Pancreas (tissue), 10 donors: Measurements from ENCODE around the gene FOXC1. TPM values are rescaled to one million over a fixed set of nuclear protein-coding genes. Genes with fewer than 3 reads are reported as not detected.

Source experiments
- ATAC-seq, 4 donors: fragments of 200-7000 bp; cut with Tn5 transposase; one replicate each; pipeline versions ENCODE4 v1.8.0 to v1.9.1; 2020; ENCODE audit warnings: mild to moderate bottlenecking in 4 of 4, moderate library complexity in 4 of 4
- DNase-seq, 6 donors: peaks; one replicate each; pipeline ENCODE4 v3.0.0-alpha.2; 2020
- FAIRE-seq: peaks from 2 replicates; lab custom pipeline; 2012; peaks lifted over from hg19 to GRCh38; lab: Jason Lieb, UNC
- H3K27ac ChIP-seq, 4 donors: fragments of 200-600 bp; sonication (generic); 1 replicate in 3 of 4; 2 replicates in 1 of 4; pipeline versions ENCODE4 v1.5.0 to v1.8.0; 2020
- H3K27me3 ChIP-seq, 4 donors: fragments of 200-600 bp; one replicate each; pipeline ENCODE4 v1.8.0; 2021
- H3K36me3 ChIP-seq, 3 donors: fragments of 200-600 bp; sonication (generic) in 1 of 3; one replicate each; pipeline versions ENCODE4 v1.5.0 to v1.8.0; 2020 to 2021
- H3K4me1 ChIP-seq, 3 donors: fragments of 200-600 bp; one replicate each; pipeline ENCODE4 v1.8.0; 2021
- H3K4me3 ChIP-seq, 4 donors: fragments of 200-600 bp; sonication (generic) in 2 of 4; one replicate each; pipeline versions ENCODE4 v1.5.0 to v1.8.0; 2020 to 2021
- H3K9me3 ChIP-seq, 4 donors: fragments of 200-600 bp; one replicate each; pipeline ENCODE4 v1.8.0; 2021
- CTCF ChIP-seq, 4 donors: fragments of 200-600 bp; sonication (generic) in 3 of 4; IDR thresholded peaks; one replicate each; pipeline versions ENCODE4 v1.5.0 to v1.8.0; 2021; ENCODE audit warnings: antibody characterized with exemption in 4 of 4
- WGBS, 2 donors: extraction: QIAGEN DNeasy Blood & Tissue Kit; methylation state at CpG; one replicate each; pipeline ENCODE4 v1.1.7; 2013; 5-methylcytosine and 5-hydroxymethylcytosine counted together
- intact Hi-C, 3 donors: fragments of 100-400 bp; cut with DNase I; formaldehyde crosslinking; loops; one replicate each; pipeline versions ENCODE4 v1.11.1 to v1.14.2; 2022
- polyA plus RNA-seq, 2 donors: library from polyadenylated mRNA; stranded (reverse); fragments of 200-250 nt; gene quantifications; one replicate each; pipeline ENCODE4 v1.2.3, GENCODE V29; 2013
- total RNA-seq, 6 donors: library from RNA; stranded (reverse); fragmentation: NEBNext Ultra II Directional in 4 of 6; extraction: Animal tissue kit (Norgen Biotek cat#: 25700) in 4 of 6; gene quantifications; one replicate each; pipeline versions ENCODE4 v1.2.1 to v1.2.4, GENCODE V29; 2021 to 2023
- donor health status: healthy with polysubstance abuse.
- donor health status: DM: no; HTN: no; CAD: no; lungs with moderate emphysema.
- donor health status: DM: no; HTN: no; CAD: no.
- donor health status: control.
- donor health status: control.
- donor health status: Bipolar disorder and iron deficiency.
- donor health status: DM: yes; HTN: yes; CAD: no.
- donor health status: DM: no; HTN: no; CAD: no.
- donor health status: DM: no; HTN: no; CAD: no.
- donor health status: DM: yes; HTN: yes; CAD: no.

Gene FOXC1
- total and polyA plus RNA-seq, 8 donors = 0.99 to 4.0 (median 2.5) TPM

- no peak for DNase-seq
- H3K4me3 ChIP-seq = no peak overlapping the region
These were observed 18.5 kb upstream of the FOXC1 start for GRCh38 chr6:1591243-1591642.

GRCh38 chr6:1591926-1592325 lies 17.8 kb upstream of the FOXC1 start:
- Histone ChIP-seq H3K36me3 (no peaks in the 10 kb centered on the region), H3K27ac (no peak overlapping the region), H3K4me1 (no peaks in the 10 kb centered on the region), H3K9me3 (no peaks in the 10 kb centered on the region), H3K4me3 (no peak overlapping the region), H3K27me3 (peaks cover 0 to 15% (median 0%) of the 10 kb centered on the region in 4 donors)
- FAIRE-seq = no peak
- intact Hi-C loops = loop anchor here (10.0 kb wide), 3 partner anchors 763 to 1043 kb away; no protein-coding TSS in a partner anchor
- 88 to 91% methylated on average over 6 of the region's 6 CpGs for WGBS, 2 donors
- no peak for TF ChIP-seq CTCF (IDR thresholded peaks at IDR 0.05)
- no peak for ATAC-seq
- no peak for DNase-seq

More at GRCh38 chr6:1591243-1591642, 18.5 kb upstream of the FOXC1 start:
- TF ChIP-seq CTCF (IDR thresholded peaks at IDR 0.05) = no peak
- intact Hi-C loops = loop anchor here (10.0 kb wide), 3 partner anchors 764 to 1044 kb away; no protein-coding TSS in a partner anchor
- 86 to 87% methylated on average over 5 of the region's 5 CpGs for WGBS, 2 donors
- FAIRE-seq = no peak
- no peaks in the 10 kb centered on the region for H3K4me1 ChIP-seq
- H3K27ac ChIP-seq = no peak overlapping the region
- H3K36me3 ChIP-seq = no peaks in the 10 kb centered on the region
- H3K9me3 ChIP-seq = no peaks in the 10 kb centered on the region
- no peak for ATAC-seq
- H3K27me3 ChIP-seq = peaks cover 0 to 15% (median 0%) of the 10 kb centered on the region in 4 donors

GRCh38 chr6:1592852-1593251 lies 16.9 kb upstream of the FOXC1 start:
- WGBS, 2 donors = 79 to 85% methylated on average over 8 of the region's 8 CpGs
- no peak for FAIRE-seq
- ATAC-seq = no peak
- no peaks in the 10 kb centered on the region for H3K4me1 ChIP-seq
- no peak overlapping the region for H3K4me3 ChIP-seq
- intact Hi-C loops = loop anchor here (10.0 kb wide), 3 partner anchors 762 to 1042 kb away; no protein-coding TSS in a partner anchor
- H3K27ac ChIP-seq = no peak overlapping the region
- H3K36me3 ChIP-seq = no peaks in the 10 kb centered on the region
- no peaks in the 10 kb centered on the region for H3K9me3 ChIP-seq
- no peak for DNase-seq
- H3K27me3 ChIP-seq = peaks cover 0 to 15% (median 0%) of the 10 kb centered on the region in 4 donors
- no peak for TF ChIP-seq CTCF (IDR thresholded peaks at IDR 0.05)

- no peaks in the 10 kb centered on the region for H3K9me3 ChIP-seq
- H3K4me1 ChIP-seq = no peaks in the 10 kb centered on the region
- no peak for TF ChIP-seq CTCF (IDR thresholded peaks at IDR 0.05)
- intact Hi-C loops = loop anchor here (10.0 kb wide), 3 partner anchors 761 to 1041 kb away; no protein-coding TSS in a partner anchor
- FAIRE-seq (no peak), DNase-seq (peak in 1 of 6 donors; percentile 10), ATAC-seq (no peak)
- H3K4me3 ChIP-seq = no peak overlapping the region
- H3K27me3 ChIP-seq = peaks cover 0 to 15% (median 0%) of the 10 kb centered on the region in 4 donors
- H3K36me3 ChIP-seq = no peaks in the 10 kb centered on the region
- no peak overlapping the region for H3K27ac ChIP-seq
- 51% methylated on average over 20 of the region's 20 CpGs for WGBS, 2 donors
These were observed 16.3 kb upstream of the FOXC1 start for GRCh38 chr6:1593286-1593957.

GRCh38 chr6:1593958-1594314 lies 15.8 kb upstream of the FOXC1 start:
- Histone ChIP-seq H3K4me1 (no peaks in the 10 kb centered on the region), H3K9me3 (no peaks in the 10 kb centered on the region), H3K36me3 (no peaks in the 10 kb centered on the region), H3K27ac (no peak overlapping the region), H3K27me3 (peaks cover 0 to 15% (median 1%) of the 10 kb centered on the region in 4 donors), H3K4me3 (no peak overlapping the region)
- no peak for ATAC-seq
- WGBS, 2 donors = 68 to 71% methylated on average over 22 of the region's 22 CpGs
- intact Hi-C loops = loop anchor here (10.0 kb wide), 3 partner anchors 761 to 1041 kb away; no protein-coding TSS in a partner anchor
- no peak for DNase-seq
- TF ChIP-seq CTCF (IDR thresholded peaks at IDR 0.05) = no peak
- FAIRE-seq = no peak
